Endodermal cell (in vitro differentiated cells): ENCODE data around the gene KIAA0930. TPM values are rescaled to one million over a fixed set of nuclear protein-coding genes. Genes with fewer than 3 reads are reported as not detected.
"Not testable (repeated sequence)": the region's sequence is repeated elsewhere in the genome, so short reads cannot be mapped to it uniquely, and the experiment has no call there.

ENCODE experiments used
- DNase-seq: peaks from one replicate; pipeline ENCODE4 v3.0.0-alpha.2; 2017
- H3K27ac ChIP-seq: 2 replicates; pipeline ENCODE4 v1.5.1; 2013; ENCODE audit warnings: mild to moderate bottlenecking, low read depth, low read length, moderate library complexity
- H3K27me3 ChIP-seq: 2 replicates; pipeline ENCODE4 v1.6.1; 2013; ENCODE audit warnings: mild to moderate bottlenecking, low read length, moderate library complexity; ENCODE audit not compliant: insufficient read depth, control insufficient read depth, poor library complexity, severe bottlenecking
- H3K36me3 ChIP-seq: 2 replicates; pipeline ENCODE4 v1.7.0; 2013; ENCODE audit warnings: mild to moderate bottlenecking, low read length, moderate library complexity; ENCODE audit not compliant: control insufficient read depth, insufficient read depth
- H3K4me1 ChIP-seq: one replicate; pipeline ENCODE4 v1.7.0; 2013; ENCODE audit warnings: low read length; ENCODE audit not compliant: control insufficient read depth, insufficient read depth
- H3K4me3 ChIP-seq: 2 replicates; pipeline ENCODE4 v1.5.1; 2013; ENCODE audit warnings: mild to moderate bottlenecking, low read length, moderate library complexity
- H3K9ac ChIP-seq: 2 replicates; pipeline ENCODE4 v1.6.1; 2013; ENCODE audit warnings: mild to moderate bottlenecking, low read length, moderate library complexity; ENCODE audit not compliant: poor library complexity, severe bottlenecking; ENCODE audit errors: extremely low read depth
- H3K9me3 ChIP-seq: 2 replicates; pipeline ENCODE4 v1.6.1; 2013; ENCODE audit warnings: mild to moderate bottlenecking, low read length, moderate library complexity; ENCODE audit not compliant: control insufficient read depth
- H3K27ac Mint-ChIP-seq: 2 replicates; pipeline ENCODE4 v1.8.0; 2020; ENCODE audit warnings: mixed read lengths
- H3K27me3 Mint-ChIP-seq: 2 replicates; pipeline ENCODE4 v1.8.0; 2021; ENCODE audit warnings: mild to moderate bottlenecking, mixed read lengths; ENCODE audit not compliant: insufficient read depth
- H3K36me3 Mint-ChIP-seq: 2 replicates; pipeline ENCODE4 v1.8.0; 2020; ENCODE audit warnings: low read depth, mixed read lengths
- H3K4me1 Mint-ChIP-seq: 2 replicates; pipeline ENCODE4 v1.8.0; 2020; ENCODE audit warnings: mixed read lengths
- H3K4me3 Mint-ChIP-seq: 2 replicates; pipeline ENCODE4 v1.8.0; 2020; ENCODE audit warnings: mild to moderate bottlenecking, moderate library complexity, mixed read lengths
- H3K9me3 Mint-ChIP-seq: 2 replicates; pipeline ENCODE4 v1.8.0; 2020; ENCODE audit warnings: mild to moderate bottlenecking, mixed read lengths
- WGBS, 2 experiments: methylation state at CpG; one replicate each; pipeline versions ENCODE4 v1.1.5 to v1.1.7; 2013; ENCODE audit warnings: missing lambda C conversion rate in 2 of 2, mixed read lengths in 1 of 2; ENCODE audit not compliant: insufficient coverage in 1 of 2, insufficient read length in 1 of 2; 5-methylcytosine and 5-hydroxymethylcytosine counted together
- total RNA-seq, 2 donors: library from RNA; stranded (reverse); fragmentation: NEBNext Ultra II Directional in 1 of 2; extraction: Animal tissue kit (Norgen Biotek cat#: 25700) in 1 of 2; gene quantifications; 2 replicates in 1 of 2; 3 replicates in 1 of 2; pipeline ENCODE4 v1.2.1, GENCODE V29; 2021
- TF ChIP-seq, protein P1 (sequence below): fragments of 200-600 bp; sonication (generic); conservative IDR thresholded peaks from 2 replicates; pipeline ENCODE4 v1.5.0; 2021; ENCODE audit warnings: antibody characterized with exemption, mild to moderate bottlenecking

KIAA0930 gene
- total RNA-seq, 2 donors from 2014 or later: 36.2 to 47.8 TPM

- no peak overlapping the region for H3K9ac ChIP-seq
- H3K4me3 Mint-ChIP-seq: no peak overlapping the region
- H3K9me3 Mint-ChIP-seq: no peaks in the 10 kb centered on the region
- H3K27ac Mint-ChIP-seq: peak overlapping the region; percentile 44
- DNase-seq: peak; percentile 85
- TF ChIP-seq, protein P1, sequence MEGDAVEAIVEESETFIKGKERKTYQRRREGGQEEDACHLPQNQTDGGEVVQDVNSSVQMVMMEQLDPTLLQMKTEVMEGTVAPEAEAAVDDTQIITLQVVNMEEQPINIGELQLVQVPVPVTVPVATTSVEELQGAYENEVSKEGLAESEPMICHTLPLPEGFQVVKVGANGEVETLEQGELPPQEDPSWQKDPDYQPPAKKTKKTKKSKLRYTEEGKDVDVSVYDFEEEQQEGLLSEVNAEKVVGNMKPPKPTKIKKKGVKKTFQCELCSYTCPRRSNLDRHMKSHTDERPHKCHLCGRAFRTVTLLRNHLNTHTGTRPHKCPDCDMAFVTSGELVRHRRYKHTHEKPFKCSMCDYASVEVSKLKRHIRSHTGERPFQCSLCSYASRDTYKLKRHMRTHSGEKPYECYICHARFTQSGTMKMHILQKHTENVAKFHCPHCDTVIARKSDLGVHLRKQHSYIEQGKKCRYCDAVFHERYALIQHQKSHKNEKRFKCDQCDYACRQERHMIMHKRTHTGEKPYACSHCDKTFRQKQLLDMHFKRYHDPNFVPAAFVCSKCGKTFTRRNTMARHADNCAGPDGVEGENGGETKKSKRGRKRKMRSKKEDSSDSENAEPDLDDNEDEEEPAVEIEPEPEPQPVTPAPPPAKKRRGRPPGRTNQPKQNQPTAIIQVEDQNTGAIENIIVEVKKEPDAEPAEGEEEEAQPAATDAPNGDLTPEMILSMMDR: peak; percentile 67
- no peaks in the 10 kb centered on the region for H3K9me3 ChIP-seq
- H3K36me3 Mint-ChIP-seq: peaks cover 6% of the 10 kb centered on the region
- H3K27me3 ChIP-seq: no peaks in the 10 kb centered on the region
- peaks cover 16% of the 10 kb centered on the region for H3K4me1 Mint-ChIP-seq
- no peaks in the 10 kb centered on the region for H3K27me3 Mint-ChIP-seq
- WGBS, 2 experiments: 28 to 31% methylated on average over 11 to 13 of the region's 13 CpGs
- H3K36me3 ChIP-seq: peaks cover 11% of the 10 kb centered on the region
- H3K4me3 ChIP-seq: no peak overlapping the region
- H3K4me1 ChIP-seq: peaks cover 8% of the 10 kb centered on the region
- no peak overlapping the region for H3K27ac ChIP-seq
Measured at GRCh38 chr22:45192701-45193187, 48.0 kb downstream of the KIAA0930 start.

GRCh38 chr22:45191746-45192145 is 48.9 kb downstream of the KIAA0930 start:
- H3K27ac ChIP-seq, DNase-seq, H3K27me3 Mint-ChIP-seq, H3K9ac ChIP-seq, H3K4me1 ChIP-seq, H3K27me3 ChIP-seq, H3K36me3 Mint-ChIP-seq, H3K27ac Mint-ChIP-seq, H3K9me3 Mint-ChIP-seq, H3K9me3 ChIP-seq, H3K4me3 Mint-ChIP-seq, H3K4me3 ChIP-seq: not testable (repeated sequence)
- peaks cover 14% of the 10 kb centered on the region for H3K4me1 Mint-ChIP-seq
- WGBS, 2 experiments: 86 to 89% methylated on average over 7 to 9 of the region's 9 CpGs
- H3K36me3 ChIP-seq: peaks cover 11% of the 10 kb centered on the region

- H3K9me3 ChIP-seq: no peaks in the 10 kb centered on the region
- Mint-ChIP-seq H3K4me3 (no peak overlapping the region), H3K36me3 (peaks cover 16% of the 10 kb centered on the region), H3K27ac (no peak overlapping the region), H3K9me3 (no peaks in the 10 kb centered on the region), H3K4me1 (peaks cover 14% of the 10 kb centered on the region), H3K27me3 (no peaks in the 10 kb centered on the region)
- no peak for DNase-seq
- H3K4me1 ChIP-seq: peaks cover 7% of the 10 kb centered on the region
- H3K27ac ChIP-seq: no peak overlapping the region
- 87 to 100% methylated on average over 3 to 4 of the region's 4 CpGs for WGBS, 2 experiments
- H3K9ac ChIP-seq: no peak overlapping the region
- H3K27me3 ChIP-seq: no peaks in the 10 kb centered on the region
- H3K36me3 ChIP-seq: peaks cover 22% of the 10 kb centered on the region
- H3K4me3 ChIP-seq: no peak overlapping the region
- TF ChIP-seq, protein P1: no peak
Measured at GRCh38 chr22:45190202-45190872, 50.4 kb downstream of the KIAA0930 start.
